ENCODE results near the gene PKP4.

PKP4 gene

GRCh38 chr2:158519481-158519880, 62.7 kb downstream of the PKP4 start:
- Histone ChIP-seq H3K27me3 (ENCODE audit: insufficient read depth, low read length) (no peaks in the 10 kb centered on the region), H3K4me3 (ENCODE audit: low read depth, low read length, poor library complexity, severe bottlenecking) (no peak overlapping the region), H3K27ac (ENCODE audit: low read depth, low read length, poor library complexity, severe bottlenecking) (no peak overlapping the region), H3K9me3 (ENCODE audit: low read length) (no peaks in the 10 kb centered on the region), H3K9ac (ENCODE audit: low read length) (no peak overlapping the region), H4K20me1 (ENCODE audit: insufficient read depth, low read length) (no peaks in the 10 kb centered on the region), H2AFZ (ENCODE audit: low read length) (no peak overlapping the region), H3K9me2 (ENCODE audit: low read depth, low read length) (no peaks in the 10 kb centered on the region), H3K4me1 (ENCODE audit: insufficient read depth, low read length, severe bottlenecking) (no peaks in the 10 kb centered on the region), H3K79me2 (ENCODE audit: insufficient read depth, low read length) (no peaks in the 10 kb centered on the region), H3K4me2 (ENCODE audit: low read length) (no peak overlapping the region), H3F3A (ENCODE audit: insufficient read depth, low read length) (no peaks in the 10 kb centered on the region), H3K36me3 (ENCODE audit: insufficient read depth, low read length) (no peaks in the 10 kb centered on the region)
- TF ChIP-seq CTCF (IDR thresholded peaks at IDR 0.05; ENCODE audit: low read length) (no peak), EZH2 (IDR thresholded peaks at IDR 0.05; ENCODE audit: borderline replicate concordance, low read length) (no peak)

- Histone ChIP-seq H3F3A (ENCODE audit: insufficient read depth, low read length) (no peaks in the 10 kb centered on the region), H3K4me2 (ENCODE audit: low read length) (no peak overlapping the region), H2AFZ (ENCODE audit: low read length) (no peak overlapping the region), H3K9ac (ENCODE audit: low read length) (no peak overlapping the region), H3K36me3 (ENCODE audit: insufficient read depth, low read length) (no peaks in the 10 kb centered on the region), H4K20me1 (ENCODE audit: insufficient read depth, low read length) (no peaks in the 10 kb centered on the region), H3K4me3 (ENCODE audit: low read depth, low read length, poor library complexity, severe bottlenecking) (no peak overlapping the region), H3K79me2 (ENCODE audit: insufficient read depth, low read length) (no peaks in the 10 kb centered on the region), H3K27ac (ENCODE audit: low read depth, low read length, poor library complexity, severe bottlenecking) (no peak overlapping the region), H3K4me1 (ENCODE audit: insufficient read depth, low read length, severe bottlenecking) (no peaks in the 10 kb centered on the region), H3K27me3 (ENCODE audit: insufficient read depth, low read length) (no peaks in the 10 kb centered on the region), H3K9me3 (ENCODE audit: low read length) (no peaks in the 10 kb centered on the region), H3K9me2 (ENCODE audit: low read depth, low read length) (no peaks in the 10 kb centered on the region)
- no peak for TF ChIP-seq EZH2 (IDR thresholded peaks at IDR 0.05; ENCODE audit: borderline replicate concordance, low read length)
- no peak for TF ChIP-seq CTCF (IDR thresholded peaks at IDR 0.05; ENCODE audit: low read length)
Measured at GRCh38 chr2:158529379-158530259, 72.9 kb downstream of the PKP4 start.

GRCh38 chr2:158530829-158531228, 74.1 kb downstream of the PKP4 start:
- no peaks in the 10 kb centered on the region for H3K27me3 ChIP-seq (ENCODE audit: insufficient read depth, low read length)
- no peaks in the 10 kb centered on the region for H3K9me2 ChIP-seq (ENCODE audit: low read depth, low read length)
- no peaks in the 10 kb centered on the region for H3K4me1 ChIP-seq (ENCODE audit: insufficient read depth, low read length, severe bottlenecking)
- no peak overlapping the region for H3K4me3 ChIP-seq (ENCODE audit: low read depth, low read length, poor library complexity, severe bottlenecking)
- no peaks in the 10 kb centered on the region for H3K36me3 ChIP-seq (ENCODE audit: insufficient read depth, low read length)
- no peaks in the 10 kb centered on the region for H3K79me2 ChIP-seq (ENCODE audit: insufficient read depth, low read length)
- no peak overlapping the region for H3K9ac ChIP-seq (ENCODE audit: low read length)
- no peaks in the 10 kb centered on the region for H4K20me1 ChIP-seq (ENCODE audit: insufficient read depth, low read length)
- no peaks in the 10 kb centered on the region for H3F3A ChIP-seq (ENCODE audit: insufficient read depth, low read length)
- TF ChIP-seq CTCF (IDR thresholded peaks at IDR 0.05; ENCODE audit: low read length), result no peak; the same call in 1 of the 2 replicates
- TF ChIP-seq EZH2 (IDR thresholded peaks at IDR 0.05; ENCODE audit: borderline replicate concordance, low read length), result no peak
- no peak overlapping the region for H3K4me2 ChIP-seq (ENCODE audit: low read length)
- no peak overlapping the region for H3K27ac ChIP-seq (ENCODE audit: low read depth, low read length, poor library complexity, severe bottlenecking)
- no peaks in the 10 kb centered on the region for H3K9me3 ChIP-seq (ENCODE audit: low read length)
- no peak overlapping the region for H2AFZ ChIP-seq (ENCODE audit: low read length)
